ENCODE measurements around the gene MLH1. TPM values are rescaled to one million over a fixed set of nuclear protein-coding genes. Genes with fewer than 3 reads are reported as not detected.
"Not testable (repeated sequence)": the region's sequence is repeated elsewhere in the genome, so short reads cannot be mapped to it uniquely, and the experiment has no call there.

MLH1 gene
- total RNA-seq, 2 experiments from 2014 or later = 50.9 to 57.5 TPM

- Mint-ChIP-seq H3K4me3 (no peak overlapping the region), H3K4me1 (peaks cover 7% of the 10 kb centered on the region), H3K36me3 (ENCODE audit: low read depth) (no peaks in the 10 kb centered on the region), H3K27ac (no peak overlapping the region), H3K9me3 (no peaks in the 10 kb centered on the region), H3K27me3 (no peaks in the 10 kb centered on the region)
- POLR2A ChIA-PET = interaction anchor here (0.7 to 2.3 kb wide), 3 partner anchors 15 to 20 kb away, joined by 3 to 9 read pairs (median 3); partner anchors contain the start of gene TRANK1
- no peak for DNase-seq
- CTCF ChIA-PET = interaction anchor here (0.7 to 4.5 kb wide), 15 partner anchors 7 to 390 kb away, joined by 3 to 37 read pairs (median 9); no protein-coding TSS in a partner anchor
Measured at GRCh38 chr3:36959821-36960220, 33.5 kb upstream of the MLH1 start.

- POLR2A ChIA-PET = interaction anchor here (1.3 kb wide), 1 partner anchor 19 kb away, joined by 3 read pairs; no protein-coding TSS in a partner anchor
- no peaks in the 10 kb centered on the region for H3K27me3 Mint-ChIP-seq
Measured at GRCh38 chr3:36960502-36960901, 32.8 kb upstream of the MLH1 start.

GRCh38 chr3:36963008-36963407 is 30.3 kb upstream of the MLH1 start:
- H3K27ac Mint-ChIP-seq; H3K4me1 Mint-ChIP-seq; DNase-seq; H3K36me3 Mint-ChIP-seq (ENCODE audit: low read depth); H3K4me3 Mint-ChIP-seq; H3K27me3 Mint-ChIP-seq; H3K9me3 Mint-ChIP-seq: not testable (repeated sequence)
- CTCF ChIA-PET = interaction anchor here (0.7 kb wide), 1 partner anchor 268 kb away, joined by 3 read pairs; no protein-coding TSS in a partner anchor
- POLR2A ChIA-PET = interaction anchor here (0.8 to 1.0 kb wide), 2 partner anchors 17 to 29 kb away, joined by 3 read pairs; no protein-coding TSS in a partner anchor

More at GRCh38 chr3:36960502-36960901, 32.8 kb upstream of the MLH1 start:
- H3K4me1 Mint-ChIP-seq = peaks cover 7% of the 10 kb centered on the region
- no peak for DNase-seq
- no peak overlapping the region for H3K4me3 Mint-ChIP-seq
- no peaks in the 10 kb centered on the region for H3K36me3 Mint-ChIP-seq (ENCODE audit: low read depth)
- no peaks in the 10 kb centered on the region for H3K9me3 Mint-ChIP-seq
- CTCF ChIA-PET = interaction anchor here (0.7 to 4.4 kb wide), 9 partner anchors 9 to 231 kb away, joined by 3 to 37 read pairs (median 8); no protein-coding TSS in a partner anchor
- no peak overlapping the region for H3K27ac Mint-ChIP-seq

- DNase-seq = no peak
- H3K4me3 Mint-ChIP-seq = no peak overlapping the region
- no peaks in the 10 kb centered on the region for H3K27me3 Mint-ChIP-seq
- POLR2A ChIA-PET = no interaction called here
- H3K27ac Mint-ChIP-seq = no peak overlapping the region
- no peaks in the 10 kb centered on the region for H3K36me3 Mint-ChIP-seq (ENCODE audit: low read depth)
- CTCF ChIA-PET = no interaction called here
- H3K9me3 Mint-ChIP-seq = no peaks in the 10 kb centered on the region
- peaks cover 6% of the 10 kb centered on the region for H3K4me1 Mint-ChIP-seq
Measured at GRCh38 chr3:36964331-36964730, 29.0 kb upstream of the MLH1 start.

- no peak for DNase-seq
- no peaks in the 10 kb centered on the region for H3K9me3 Mint-ChIP-seq
- H3K27me3 Mint-ChIP-seq = no peaks in the 10 kb centered on the region
- ChIA-PET CTCF (no interaction called here), POLR2A (no interaction called here)
- no peaks in the 10 kb centered on the region for H3K36me3 Mint-ChIP-seq (ENCODE audit: low read depth)
- H3K4me3 Mint-ChIP-seq = no peak overlapping the region
- no peak overlapping the region for H3K27ac Mint-ChIP-seq
- H3K4me1 Mint-ChIP-seq = peaks cover 10% of the 10 kb centered on the region
Measured at GRCh38 chr3:36964817-36965216, 28.5 kb upstream of the MLH1 start.

GRCh38 chr3:36965440-36965839 is 27.9 kb upstream of the MLH1 start:
- ChIA-PET POLR2A (no interaction called here), CTCF (interaction anchor here (0.7 kb wide), 1 partner anchor 14 kb away, joined by 3 read pairs; no protein-coding TSS in a partner anchor)
- H3K36me3 Mint-ChIP-seq (ENCODE audit: low read depth) = no peaks in the 10 kb centered on the region
- no peaks in the 10 kb centered on the region for H3K9me3 Mint-ChIP-seq
- H3K4me3 Mint-ChIP-seq = no peak overlapping the region
- no peaks in the 10 kb centered on the region for H3K27me3 Mint-ChIP-seq
- H3K27ac Mint-ChIP-seq = no peak overlapping the region
- peaks cover 14% of the 10 kb centered on the region for H3K4me1 Mint-ChIP-seq
- no peak for DNase-seq

- no peak overlapping the region for H3K4me3 Mint-ChIP-seq
- POLR2A ChIA-PET = interaction anchor here (0.8 to 2.2 kb wide), 3 partner anchors 20 to 56 kb away, joined by 3 to 17 read pairs (median 3); partner anchors contain the start of genes EPM2AIP1 and MLH1
Measured at GRCh38 chr3:36969085-36969484, 24.2 kb upstream of the MLH1 start.

GRCh38 chr3:36969540-36970432 is 23.5 kb upstream of the MLH1 start:
- Mint-ChIP-seq H3K27ac (peak overlapping the region; percentile 17), H3K36me3 (ENCODE audit: low read depth) (peaks cover 17% of the 10 kb centered on the region), H3K4me3 (no peak overlapping the region), H3K27me3 (no peaks in the 10 kb centered on the region), H3K4me1 (peaks cover 31% of the 10 kb centered on the region), H3K9me3 (no peaks in the 10 kb centered on the region)
- DNase-seq = peak; percentile 48
- CTCF ChIA-PET = interaction anchor here (1.0 to 2.5 kb wide), 3 partner anchors 11 to 93 kb away, joined by 3 to 23 read pairs (median 6); partner anchors contain the start of genes EPM2AIP1 and MLH1
- POLR2A ChIA-PET = interaction anchor here (0.7 to 2.2 kb wide), 4 partner anchors 19 to 57 kb away, joined by 3 to 17 read pairs (median 3); partner anchors contain the start of genes EPM2AIP1 and MLH1

More at GRCh38 chr3:36969085-36969484, 24.2 kb upstream of the MLH1 start:
- no peak overlapping the region for H3K27ac Mint-ChIP-seq
- H3K36me3 Mint-ChIP-seq (ENCODE audit: low read depth) = peaks cover 15% of the 10 kb centered on the region
- CTCF ChIA-PET = interaction anchor here (1.1 to 2.5 kb wide), 2 partner anchors 10 to 24 kb away, joined by 6 to 23 read pairs; partner anchors contain the start of genes EPM2AIP1 and MLH1
- DNase-seq = no peak
- H3K4me1 Mint-ChIP-seq = peaks cover 28% of the 10 kb centered on the region
- H3K27me3 Mint-ChIP-seq = no peaks in the 10 kb centered on the region
- H3K9me3 Mint-ChIP-seq = no peaks in the 10 kb centered on the region

GRCh38 chr3:36972163-36972562 is 21.2 kb upstream of the MLH1 start:
- DNase-seq = no peak
- H3K4me3 Mint-ChIP-seq = no peak overlapping the region
- H3K4me1 Mint-ChIP-seq = peaks cover 33% of the 10 kb centered on the region
- H3K9me3 Mint-ChIP-seq = no peaks in the 10 kb centered on the region
- ChIA-PET POLR2A (interaction anchor here (4.4 kb wide), 1 partner anchor 21 kb away, joined by 26 read pairs; the partner anchor contains the start of genes EPM2AIP1 and MLH1), CTCF (interaction anchor here (1.2 to 3.4 kb wide), 2 partner anchors 13 to 17 kb away, joined by 3 to 18 read pairs; no protein-coding TSS in a partner anchor)
- no peaks in the 10 kb centered on the region for H3K27me3 Mint-ChIP-seq
- H3K27ac Mint-ChIP-seq = no peak overlapping the region
- peaks cover 30% of the 10 kb centered on the region for H3K36me3 Mint-ChIP-seq (ENCODE audit: low read depth)

- Mint-ChIP-seq H3K4me3 (no peak overlapping the region), H3K27me3 (no peaks in the 10 kb centered on the region), H3K4me1 (peaks cover 33% of the 10 kb centered on the region), H3K9me3 (no peaks in the 10 kb centered on the region), H3K27ac (no peak overlapping the region), H3K36me3 (ENCODE audit: low read depth) (peaks cover 30% of the 10 kb centered on the region)
- CTCF ChIA-PET = interaction anchor here (3.4 kb wide), 1 partner anchor 14 kb away, joined by 18 read pairs; no protein-coding TSS in a partner anchor
- POLR2A ChIA-PET = interaction anchor here (4.4 kb wide), 1 partner anchor 20 kb away, joined by 26 read pairs; the partner anchor contains the start of genes EPM2AIP1 and MLH1
- no peak for DNase-seq
Measured at GRCh38 chr3:36973139-36973538, 20.2 kb upstream of the MLH1 start.

- H3K27ac Mint-ChIP-seq = no peak overlapping the region
- ChIA-PET POLR2A (no interaction called here), CTCF (interaction anchor here (1.5 kb wide), 1 partner anchor 23 kb away, joined by 6 read pairs; no protein-coding TSS in a partner anchor)
- DNase-seq = no peak
- H3K36me3 Mint-ChIP-seq (ENCODE audit: low read depth) = peaks cover 64% of the 10 kb centered on the region
- no peak overlapping the region for H3K4me3 Mint-ChIP-seq
- H3K9me3 Mint-ChIP-seq = peaks cover 17% of the 10 kb centered on the region
- no peaks in the 10 kb centered on the region for H3K27me3 Mint-ChIP-seq
- H3K4me1 Mint-ChIP-seq = peaks cover 4% of the 10 kb centered on the region
Measured at GRCh38 chr3:36981006-36981405, 12.3 kb upstream of the MLH1 start.

GRCh38 chr3:36988356-36988755 is 5.0 kb upstream of the MLH1 start:
- no peak for DNase-seq
- Mint-ChIP-seq H3K27me3 (no peaks in the 10 kb centered on the region), H3K36me3 (ENCODE audit: low read depth) (peaks cover 64% of the 10 kb centered on the region), H3K27ac (peak overlapping the region; percentile 40), H3K4me1 (peaks cover 36% of the 10 kb centered on the region), H3K9me3 (no peaks in the 10 kb centered on the region), H3K4me3 (peak overlapping the region; percentile 62)
- ChIA-PET CTCF (interaction anchor here (0.7 to 1.7 kb wide), 4 partner anchors 14 to 30 kb away, joined by 3 to 13 read pairs (median 4); no protein-coding TSS in a partner anchor), POLR2A (interaction anchor here (0.6 to 1.9 kb wide), 6 partner anchors 8 to 76 kb away, joined by 3 to 8 read pairs (median 6); partner anchors contain the start of gene TRANK1)

Data from activated CD4-positive, alpha-beta memory T cell treated with anti-CD3 and anti-CD28 coated beads, Interleukin-2, amount 10 ng/mL, durations not matched to agents 7 days and 5 days (primary cell).